ENCODE measurements around the gene PPFIA1. TPM values are rescaled to one million over a fixed set of nuclear protein-coding genes. Genes with fewer than 3 reads are reported as not detected.

Gene PPFIA1
- total and polyA plus RNA-seq, 2 experiments from 2014 or later: 34.1 to 48.1 TPM

GRCh38 chr11:70429724-70430521 lies 159.4 kb downstream of the PPFIA1 start:
- TF ChIP-seq CTCF (IDR thresholded peaks at IDR 0.05; ENCODE audit: low read depth, low read length): no peak
- Histone ChIP-seq H3K36me3 (peaks cover 58% of the 10 kb centered on the region), H3K27ac (no peak overlapping the region), H3K27me3 (no peaks in the 10 kb centered on the region), H3K9me3 (ENCODE audit: low read depth) (no peaks in the 10 kb centered on the region), H3K4me1 (ENCODE audit: low read depth) (no peaks in the 10 kb centered on the region), H3K4me3 (no peak overlapping the region)
- no peak for DNase-seq (ENCODE audit: low read depth in 1 of 2, low spot score in 1 of 2)

GRCh38 chr11:70430671-70431574 lies 160.4 kb downstream of the PPFIA1 start:
- H3K4me3 ChIP-seq: no peak overlapping the region
- no peaks in the 10 kb centered on the region for H3K4me1 ChIP-seq (ENCODE audit: low read depth)
- no peak for DNase-seq (ENCODE audit: low read depth in 1 of 2, low spot score in 1 of 2)
- no peak overlapping the region for H3K27ac ChIP-seq
- no peaks in the 10 kb centered on the region for H3K27me3 ChIP-seq
- no peak for TF ChIP-seq CTCF (IDR thresholded peaks at IDR 0.05; ENCODE audit: low read depth, low read length)
- peaks cover 52% of the 10 kb centered on the region for H3K36me3 ChIP-seq
- no peaks in the 10 kb centered on the region for H3K9me3 ChIP-seq (ENCODE audit: low read depth)

GRCh38 chr11:70431611-70432010 lies 161.1 kb downstream of the PPFIA1 start:
- no peak for TF ChIP-seq CTCF (IDR thresholded peaks at IDR 0.05; ENCODE audit: low read depth, low read length)
- Histone ChIP-seq H3K9me3 (ENCODE audit: low read depth) (no peaks in the 10 kb centered on the region), H3K36me3 (peaks cover 59% of the 10 kb centered on the region), H3K27ac (no peak overlapping the region), H3K4me3 (no peak overlapping the region), H3K4me1 (ENCODE audit: low read depth) (no peaks in the 10 kb centered on the region), H3K27me3 (no peaks in the 10 kb centered on the region)
- DNase-seq (ENCODE audit: low read depth in 1 of 2, low spot score in 1 of 2): no peak

DNA sequence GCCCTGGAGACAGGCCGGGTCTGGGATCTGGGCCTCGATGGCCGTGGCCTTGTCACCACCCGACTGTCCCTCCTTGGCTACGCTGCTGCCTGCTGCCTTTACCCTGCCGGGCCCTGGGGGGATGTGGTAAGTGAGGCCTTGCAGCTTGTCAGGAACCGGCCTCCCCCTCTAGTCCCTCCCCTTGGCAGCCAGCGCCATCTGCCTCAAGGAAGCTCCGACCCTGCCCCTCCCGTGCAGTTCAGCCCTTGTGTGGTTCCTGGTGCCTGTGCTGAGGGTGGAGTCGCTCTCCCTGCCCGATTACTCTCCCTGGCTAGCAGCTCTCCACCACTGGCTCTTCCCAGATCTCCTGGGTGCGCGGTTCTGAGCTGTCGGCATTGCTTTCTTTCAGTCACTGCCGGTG lies 161.6 kb downstream of the PPFIA1 start:
- Histone ChIP-seq H3K9me3 (ENCODE audit: low read depth) (no peaks in the 10 kb centered on the region), H3K36me3 (peaks cover 57% of the 10 kb centered on the region), H3K27me3 (no peaks in the 10 kb centered on the region), H3K27ac (no peak overlapping the region), H3K4me1 (ENCODE audit: low read depth) (no peaks in the 10 kb centered on the region), H3K4me3 (no peak overlapping the region)
- no peak for TF ChIP-seq CTCF (IDR thresholded peaks at IDR 0.05; ENCODE audit: low read depth, low read length)
- no peak for DNase-seq (ENCODE audit: low read depth in 1 of 2, low spot score in 1 of 2)

DNA sequence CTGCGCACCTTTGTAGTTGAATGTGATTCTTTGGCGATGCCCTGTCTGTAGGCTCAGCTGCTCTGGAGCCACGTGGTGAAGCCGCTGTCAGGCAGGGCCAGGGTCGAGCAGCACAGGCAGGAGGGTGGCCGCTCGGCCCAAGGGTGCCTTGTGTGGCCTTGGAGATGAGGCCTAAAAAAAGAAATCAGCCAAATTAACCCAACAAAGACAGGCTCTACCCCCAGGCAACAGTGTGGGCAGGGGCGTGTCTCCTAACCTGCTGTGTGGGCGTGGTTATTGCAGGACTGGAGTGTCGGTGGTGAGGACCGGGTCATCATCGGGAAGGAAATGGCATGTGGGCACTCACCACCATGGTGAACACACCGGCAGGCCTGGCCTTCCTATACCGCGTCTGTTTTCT lies 162.1 kb downstream of the PPFIA1 start:
- no peak overlapping the region for H3K27ac ChIP-seq
- H3K36me3 ChIP-seq: peaks cover 55% of the 10 kb centered on the region
- no peak for TF ChIP-seq CTCF (IDR thresholded peaks at IDR 0.05; ENCODE audit: low read depth, low read length)

More for the DNA sequence above, 162.1 kb downstream of the PPFIA1 start:
- Histone ChIP-seq H3K4me1 (ENCODE audit: low read depth) (no peaks in the 10 kb centered on the region), H3K27me3 (no peaks in the 10 kb centered on the region), H3K9me3 (ENCODE audit: low read depth) (no peaks in the 10 kb centered on the region), H3K4me3 (no peak overlapping the region)
- DNase-seq (ENCODE audit: low read depth in 1 of 2, low spot score in 1 of 2): no peak
